RCC 7860 (cell line): Measurements from ENCODE around the gene ANKRD24.
"Not testable (repeated sequence)": the region's sequence is repeated elsewhere in the genome, so short reads cannot be mapped to it uniquely, and the experiment has no call there.

Source experiments
- DNase-seq: peaks from one replicate; pipeline ENCODE4 v3.0.0-alpha.2; 2015; ENCODE audit warnings: low spot score
- FAIRE-seq: peaks from 2 replicates; lab custom pipeline; 2012; peaks lifted over from hg19 to GRCh38; lab: Jason Lieb, UNC

The ANKRD24 gene

GRCh38 chr19:4197625-4198466, 15.4 kb downstream of the ANKRD24 start:
- FAIRE-seq: no peak
- DNase-seq: no peak

GRCh38 chr19:4198467-4199126, 16.1 kb downstream of the ANKRD24 start:
- DNase-seq (no peak), FAIRE-seq (no peak)

- DNase-seq: no peak
- FAIRE-seq: no peak
Measured at GRCh38 chr19:4199699-4200293, 17.3 kb downstream of the ANKRD24 start.

GRCh38 chr19:4200940-4201542, 18.6 kb downstream of the ANKRD24 start:
- no peak for DNase-seq
- FAIRE-seq: no peak

GRCh38 chr19:4201798-4202197, 19.3 kb downstream of the ANKRD24 start:
- DNase-seq (no peak), FAIRE-seq (no peak)

- DNase-seq: peak; percentile 39
- FAIRE-seq: no peak
Measured at GRCh38 chr19:4206818-4207484, 24.5 kb downstream of the ANKRD24 start.

- DNase-seq (peak; percentile 53), FAIRE-seq (no peak)
Measured at GRCh38 chr19:4208385-4209094, 26.1 kb downstream of the ANKRD24 start.

GRCh38 chr19:4210166-4210731, 27.8 kb downstream of the ANKRD24 start:
- DNase-seq (no peak), FAIRE-seq (no peak)

- no peak for FAIRE-seq
- no peak for DNase-seq
Measured at GRCh38 chr19:4213116-4213515, 30.6 kb downstream of the ANKRD24 start.

GRCh38 chr19:4215807-4216206, 33.3 kb downstream of the ANKRD24 start:
- DNase-seq (no peak), FAIRE-seq (no peak)

- no peak for FAIRE-seq
- no peak for DNase-seq
Measured at GRCh38 chr19:4216846-4217245, 34.4 kb downstream of the ANKRD24 start.

- no peak for FAIRE-seq
- DNase-seq: no peak
Measured at GRCh38 chr19:4217429-4218264, 35.2 kb downstream of the ANKRD24 start.

GRCh38 chr19:4218523-4218922, 36.0 kb downstream of the ANKRD24 start:
- DNase-seq, FAIRE-seq: not testable (repeated sequence)

- FAIRE-seq: no peak
- no peak for DNase-seq
Measured at GRCh38 chr19:4220188-4220587, 37.7 kb downstream of the ANKRD24 start.

GRCh38 chr19:4224470-4224869, 42.0 kb downstream of the ANKRD24 start:
- FAIRE-seq (no peak), DNase-seq (no peak)

- DNase-seq: no peak
- no peak for FAIRE-seq
Measured at GRCh38 chr19:4225885-4226284, 43.4 kb downstream of the ANKRD24 start.

GRCh38 chr19:4227771-4228170, 45.3 kb downstream of the ANKRD24 start:
- FAIRE-seq (no peak), DNase-seq (no peak)

GRCh38 chr19:4228765-4229178, 46.3 kb downstream of the ANKRD24 start:
- FAIRE-seq: no peak
- DNase-seq: no peak
